B cell (primary cell): ENCODE measurements around the gene RANBP10. TPM values are rescaled to one million over a fixed set of nuclear protein-coding genes. Genes with fewer than 3 reads are reported as not detected.
"Not testable (repeated sequence)": the region's sequence is repeated elsewhere in the genome, so short reads cannot be mapped to it uniquely, and the experiment has no call there.

Experiments
- ATAC-seq: fragments of 200-7000 bp; cut with Tn5 transposase; one replicate; pipeline ENCODE4 v1.10.0; 2021; ENCODE audit warnings: low read depth, mild to moderate bottlenecking, moderate number of reproducible peaks, moderate library complexity
- CTCF ChIA-PET: fragments of 350-600 bp; sonication (Branson Sonifier 250); formaldehyde crosslinking; loops from one replicate; lab custom pipeline; 2021; ENCODE audit warnings: antibody characterized with exemption, inconsistent platforms; lab: Charles Lee
- POLR2A ChIA-PET: fragments of 350-600 bp; sonication (Branson Sonifier 250); formaldehyde crosslinking; loops from one replicate; lab custom pipeline; 2021; ENCODE audit warnings: antibody characterized with exemption; lab: Charles Lee
- DNase-seq: peaks from one replicate; pipeline ENCODE4 v3.0.0; 2013
- H2AFZ ChIP-seq: 2 replicates; pipeline ENCODE4 v1.6.1; 2012; ENCODE audit warnings: mild to moderate bottlenecking, low read depth, low read length; ENCODE audit not compliant: insufficient read depth, poor library complexity, severe bottlenecking
- H3K27ac ChIP-seq, 2 donors: 1 replicate in 1 of 2; 2 replicates in 1 of 2; pipeline ENCODE4 v1.5.1; 2012 to 2013; ENCODE audit warnings: low read length in 2 of 2, mild to moderate bottlenecking in 2 of 2, moderate library complexity in 1 of 2
- H3K27me3 ChIP-seq, 4 experiments: fragments of 200-600 bp in 1 of 4; sonication (generic) in 1 of 4; replicated peaks in 1 of 4; 1 replicate in 2 of 4; 2 replicates in 2 of 4; pipeline versions ENCODE4 v1.6.1 to v1.7.0; 2013 to 2016; ENCODE audit warnings: low read length in 3 of 4, mild to moderate bottlenecking in 2 of 4, mixed read lengths in 1 of 4, moderate library complexity in 1 of 4; ENCODE audit not compliant: insufficient read depth in 4 of 4, control insufficient read depth in 3 of 4; ENCODE audit errors: control extremely low read depth in 1 of 4
- H3K36me3 ChIP-seq, 2 experiments: replicated peaks in 1 of 2; 1 replicate in 1 of 2; 2 replicates in 1 of 2; pipeline versions ENCODE4 v1.6.1 to v1.7.1; 2013; ENCODE audit warnings: low read length in 1 of 2; ENCODE audit not compliant: insufficient read depth in 2 of 2, control insufficient read depth in 1 of 2; ENCODE audit errors: control extremely low read depth in 1 of 2, extremely low read depth in 1 of 2
- H3K4me1 ChIP-seq, 2 donors: fragments of 200-600 bp in 1 of 2; sonication (generic) in 1 of 2; 1 replicate in 1 of 2; 2 replicates in 1 of 2; pipeline versions ENCODE4 v1.5.1 to v1.6.1; 2013 to 2017; ENCODE audit warnings: low read length in 2 of 2; ENCODE audit not compliant: control insufficient read depth in 2 of 2, insufficient read depth in 2 of 2
- H3K4me2 ChIP-seq: replicated peaks from 2 replicates; pipeline ENCODE3; 2012; ENCODE audit warnings: mild to moderate bottlenecking, low read depth, low read length; ENCODE audit not compliant: poor library complexity, severe bottlenecking
- H3K4me3 ChIP-seq, 5 experiments: fragments of 200-600 bp in 1 of 5; sonication (generic) in 1 of 5; 1 replicate in 3 of 5; 2 replicates in 2 of 5; pipeline versions ENCODE4 v1.5.1 to v1.7.0; 2011 to 2016; ENCODE audit warnings: low read length in 4 of 5, mild to moderate bottlenecking in 4 of 5, low read depth in 2 of 5, control low read depth in 1 of 5, moderate library complexity in 1 of 5; ENCODE audit not compliant: insufficient read depth in 1 of 5; ENCODE audit errors: control extremely low read depth in 1 of 5, extremely low read depth in 1 of 5
- H3K79me2 ChIP-seq: fragments of 200-600 bp; sonication (generic); one replicate; pipeline ENCODE4 v1.6.0; 2016; ENCODE audit warnings: low read length; ENCODE audit not compliant: control insufficient read depth, insufficient read depth
- H3K9ac ChIP-seq: fragments of 200-600 bp; sonication (generic); 2 replicates; pipeline ENCODE4 v1.6.1; 2017; ENCODE audit warnings: mild to moderate bottlenecking, low read length, moderate library complexity
- H3K9me3 ChIP-seq, 3 donors: one replicate each; pipeline versions ENCODE4 v1.6.1 to v1.7.1; 2013; ENCODE audit warnings: low read length in 2 of 3; ENCODE audit not compliant: control insufficient read depth in 2 of 3, insufficient read depth in 1 of 3; ENCODE audit errors: control extremely low read depth in 1 of 3
- H4K20me1 ChIP-seq: 2 replicates; pipeline ENCODE4 v1.6.0; 2012; ENCODE audit warnings: mild to moderate bottlenecking, low read length; ENCODE audit not compliant: insufficient read depth, control insufficient read depth, poor library complexity, severe bottlenecking
- H3K27ac Mint-ChIP-seq: one replicate; pipeline ENCODE4 v1.8.0; 2021; ENCODE audit warnings: mixed read lengths
- H3K27me3 Mint-ChIP-seq: one replicate; pipeline ENCODE4 v1.8.0; 2021; ENCODE audit warnings: mixed read lengths
- H3K4me1 Mint-ChIP-seq: one replicate; pipeline ENCODE4 v1.8.0; 2021; ENCODE audit warnings: mixed read lengths
- H3K4me3 Mint-ChIP-seq: one replicate; pipeline ENCODE4 v1.8.0; 2021; ENCODE audit warnings: mixed read lengths
- H3K9me3 Mint-ChIP-seq: one replicate; pipeline ENCODE4 v1.8.0; 2022; ENCODE audit warnings: mixed read lengths; ENCODE audit not compliant: insufficient read depth
- EZH2 ChIP-seq: IDR thresholded peaks from 2 replicates; pipeline ENCODE4 v1.6.1; 2012; ENCODE audit warnings: borderline replicate concordance, low read depth, mild to moderate bottlenecking, moderate library complexity, low read length; ENCODE audit not compliant: insufficient read depth, poor library complexity, severe bottlenecking
- WGBS: methylation state at CpG from one replicate; pipeline ENCODE4 v1.1.5; 2013; ENCODE audit warnings: missing lambda C conversion rate; ENCODE audit not compliant: insufficient coverage; 5-methylcytosine and 5-hydroxymethylcytosine counted together
- intact Hi-C: fragments of 100-400 bp; cut with micrococcal nuclease; formaldehyde crosslinking; loops from one replicate; pipeline ENCODE4 v1.10.0; 2022
- polyA plus RNA-seq: library from polyadenylated mRNA; depleted of rRNA; stranded (reverse); fragments of >200 nt; gene quantifications from 2 replicates; pipeline ENCODE4 v1.2.3, GENCODE V29; 2012
- total RNA-seq, 2 donors: library from RNA; stranded (reverse); fragments of 120-200 nt in 1 of 2; gene quantifications; 1 replicate in 1 of 2; 2 replicates in 1 of 2; pipeline versions ENCODE4 v1.2.3 to v1.2.4, GENCODE V29; 2013 to 2022
- TF ChIP-seq, protein P1 (sequence below): fragments of 200-600 bp; IDR thresholded peaks from one replicate; pipeline ENCODE4 v1.8.0; 2022; ENCODE audit warnings: antibody characterized with exemption, mild to moderate bottlenecking

RANBP10 gene
- total and polyA plus RNA-seq, 2 donors (not counting 1 experiment from before 2014, with no cell fraction given), result 29.0 to 32.2 TPM

DNA sequence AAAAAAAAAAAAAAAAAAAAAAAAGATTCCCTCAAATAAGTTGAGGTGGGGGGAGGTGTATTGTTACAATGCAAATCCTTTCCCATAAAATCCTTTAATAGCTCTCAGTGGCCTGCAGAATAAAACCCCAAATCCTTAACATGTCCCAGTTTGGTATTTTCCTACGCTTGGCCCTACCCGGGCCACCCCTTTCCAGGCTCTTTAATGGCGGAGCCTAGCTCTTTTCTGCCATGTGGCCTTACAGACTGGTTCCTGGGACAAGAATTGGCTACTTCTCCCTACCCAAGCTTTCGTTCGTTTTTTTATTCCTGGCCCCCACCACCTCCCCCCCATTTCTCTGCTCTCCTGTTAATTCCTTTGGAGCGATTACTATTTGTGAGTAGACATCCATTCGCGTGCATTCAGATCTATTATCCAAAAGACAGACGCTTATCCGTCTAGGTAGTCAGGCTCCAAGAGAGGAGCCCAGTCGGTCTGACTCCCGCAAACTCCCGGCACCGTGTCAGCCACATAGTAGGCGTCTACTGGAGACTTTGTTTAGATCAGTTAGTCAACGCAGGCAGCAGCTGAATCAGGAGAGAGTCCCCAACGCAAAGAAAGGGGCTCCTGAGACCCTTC, 34.9 kb upstream of the RANBP10 start:
- ChIA-PET POLR2A (interaction anchor here (0.6 kb wide), 1 partner anchor 1485 kb away, joined by 6 read pairs; no protein-coding TSS in a partner anchor), CTCF (interaction anchor here (0.6 to 2.6 kb wide), 6 partner anchors 25 to 212 kb away, joined by 3 to 20 read pairs (median 4); no protein-coding TSS in a partner anchor)
- TF ChIP-seq, protein P1, sequence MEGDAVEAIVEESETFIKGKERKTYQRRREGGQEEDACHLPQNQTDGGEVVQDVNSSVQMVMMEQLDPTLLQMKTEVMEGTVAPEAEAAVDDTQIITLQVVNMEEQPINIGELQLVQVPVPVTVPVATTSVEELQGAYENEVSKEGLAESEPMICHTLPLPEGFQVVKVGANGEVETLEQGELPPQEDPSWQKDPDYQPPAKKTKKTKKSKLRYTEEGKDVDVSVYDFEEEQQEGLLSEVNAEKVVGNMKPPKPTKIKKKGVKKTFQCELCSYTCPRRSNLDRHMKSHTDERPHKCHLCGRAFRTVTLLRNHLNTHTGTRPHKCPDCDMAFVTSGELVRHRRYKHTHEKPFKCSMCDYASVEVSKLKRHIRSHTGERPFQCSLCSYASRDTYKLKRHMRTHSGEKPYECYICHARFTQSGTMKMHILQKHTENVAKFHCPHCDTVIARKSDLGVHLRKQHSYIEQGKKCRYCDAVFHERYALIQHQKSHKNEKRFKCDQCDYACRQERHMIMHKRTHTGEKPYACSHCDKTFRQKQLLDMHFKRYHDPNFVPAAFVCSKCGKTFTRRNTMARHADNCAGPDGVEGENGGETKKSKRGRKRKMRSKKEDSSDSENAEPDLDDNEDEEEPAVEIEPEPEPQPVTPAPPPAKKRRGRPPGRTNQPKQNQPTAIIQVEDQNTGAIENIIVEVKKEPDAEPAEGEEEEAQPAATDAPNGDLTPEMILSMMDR, result no peak
- TF ChIP-seq EZH2, result no peak
- peak overlapping the region in 2 of 5 experiments; percentile 74 to 91 for H3K4me3 ChIP-seq
- H3K27me3 ChIP-seq, result no peaks in the 10 kb centered on the region
- no peaks in the 10 kb centered on the region for H3K27me3 Mint-ChIP-seq
- peaks cover 15% of the 10 kb centered on the region for H4K20me1 ChIP-seq
- peaks cover 0 to 5% (median 0%) of the 10 kb centered on the region in 3 donors for H3K9me3 ChIP-seq
- H3K27ac ChIP-seq, result peak overlapping the region; percentile 87 to 96
- peaks cover 22% of the 10 kb centered on the region for H3K79me2 ChIP-seq
- peak overlapping the region; percentile 98 for H3K27ac Mint-ChIP-seq
- no peaks in the 10 kb centered on the region for H3K9me3 Mint-ChIP-seq
- H3K36me3 ChIP-seq, result no peaks in the 10 kb centered on the region
- peak overlapping the region; percentile 97 for H3K4me2 ChIP-seq
- H3K4me1 ChIP-seq, result peaks cover 31 to 41% of the 10 kb centered on the region in 2 donors
- peak overlapping the region; percentile 83 for H3K9ac ChIP-seq
- intact Hi-C loops, result loop anchor here (1.0 to 10.0 kb wide), 2 partner anchors 25 to 1087 kb away; partner anchors contain the start of gene DYNC1LI2
- ATAC-seq (no peak), DNase-seq (no peak)
- peak overlapping the region; percentile 96 for H3K4me3 Mint-ChIP-seq
- 78% methylated on average over 17 of the region's 17 CpGs for WGBS
- peaks cover 36% of the 10 kb centered on the region for H3K4me1 Mint-ChIP-seq
- H2AFZ ChIP-seq, result peak overlapping the region; percentile 99

DNA sequence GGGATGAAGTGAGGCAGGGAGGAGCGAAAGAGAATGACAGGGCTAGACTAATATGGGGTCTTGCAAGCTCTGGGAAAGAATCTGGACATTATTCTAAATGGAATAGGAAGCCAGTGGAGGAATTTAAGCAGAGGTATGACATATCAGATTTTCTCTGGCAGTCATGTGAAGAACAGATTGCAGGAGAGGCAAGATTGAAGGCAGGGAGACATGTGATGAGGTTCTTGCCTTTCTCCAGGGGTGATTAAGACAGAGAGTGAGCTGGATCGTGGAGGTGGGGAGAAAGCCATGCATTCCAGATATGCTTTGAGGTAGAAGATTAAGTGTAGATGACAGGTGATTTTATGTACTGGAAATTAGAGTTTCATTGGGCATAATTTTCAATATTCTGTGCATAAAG, 31.5 kb upstream of the RANBP10 start:
- H3K27ac Mint-ChIP-seq, result no peak overlapping the region
- WGBS, result 79% methylated on average over 2 of the region's 2 CpGs
- H3K4me2 ChIP-seq, result no peak overlapping the region
- peaks cover 14% of the 10 kb centered on the region for H3K79me2 ChIP-seq
- TF ChIP-seq EZH2, result no peak
- TF ChIP-seq, protein P1, result no peak
- H3K27me3 Mint-ChIP-seq, result no peaks in the 10 kb centered on the region
- H3K27me3 ChIP-seq, result no peaks in the 10 kb centered on the region
- H3K27ac ChIP-seq, result no peak overlapping the region
- H3K9me3 ChIP-seq, result peaks cover 0 to 2% (median 0%) of the 10 kb centered on the region in 3 donors
- H3K4me1 ChIP-seq, result peaks cover 15 to 20% of the 10 kb centered on the region in 2 donors
- H3K36me3 ChIP-seq, result no peaks in the 10 kb centered on the region
- H4K20me1 ChIP-seq, result no peaks in the 10 kb centered on the region
- H2AFZ ChIP-seq, result no peak overlapping the region
- H3K4me3 ChIP-seq, result no peak overlapping the region
- DNase-seq, result no peak
- no peak overlapping the region for H3K9ac ChIP-seq
- intact Hi-C loops, result no loop called here
- H3K4me3 Mint-ChIP-seq, result no peak overlapping the region
- H3K9me3 Mint-ChIP-seq, result no peaks in the 10 kb centered on the region
- POLR2A ChIA-PET, result interaction anchor here (0.7 kb wide), 2 partner anchors 21 to 101 kb away, joined by 3 read pairs; no protein-coding TSS in a partner anchor
- H3K4me1 Mint-ChIP-seq, result peaks cover 18% of the 10 kb centered on the region
- CTCF ChIA-PET, result interaction anchor here (0.9 to 1.4 kb wide), 2 partner anchors 21 to 358 kb away, joined by 3 to 9 read pairs; no protein-coding TSS in a partner anchor
- ATAC-seq, result no peak

DNA sequence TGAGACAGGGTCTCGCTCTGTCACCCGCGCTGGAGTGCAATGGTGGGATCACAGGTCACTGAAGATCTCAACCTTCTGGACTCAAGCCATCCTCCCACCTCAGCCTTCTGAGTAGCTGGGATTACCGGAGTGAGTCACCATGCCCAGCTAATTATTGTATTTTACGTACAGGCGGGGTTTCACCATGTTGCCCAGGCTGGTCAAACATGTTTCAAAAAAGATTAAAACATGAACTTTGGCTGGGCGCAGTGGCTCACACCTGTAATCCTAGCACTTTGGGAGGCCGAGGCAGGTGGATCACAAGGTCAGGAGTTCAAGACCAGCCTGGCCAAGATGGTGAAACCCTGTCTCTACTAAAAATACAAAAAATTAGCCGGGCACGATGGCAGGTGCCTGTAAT, 30.8 kb upstream of the RANBP10 start:
- H3K36me3 ChIP-seq, H3K4me3 Mint-ChIP-seq, H4K20me1 ChIP-seq, intact Hi-C loops, H3K9me3 ChIP-seq, H3K4me2 ChIP-seq, H3K9me3 Mint-ChIP-seq, H3K27me3 Mint-ChIP-seq, H2AFZ ChIP-seq, H3K27me3 ChIP-seq, H3K27ac ChIP-seq, H3K9ac ChIP-seq, H3K4me3 ChIP-seq, H3K27ac Mint-ChIP-seq, DNase-seq, ATAC-seq: not testable (repeated sequence)
- POLR2A ChIA-PET, result interaction anchor here (0.7 kb wide), 1 partner anchor 102 kb away, joined by 3 read pairs; no protein-coding TSS in a partner anchor
- CTCF ChIA-PET, result interaction anchor here (0.9 to 1.4 kb wide), 2 partner anchors 21 to 358 kb away, joined by 3 to 9 read pairs; no protein-coding TSS in a partner anchor
- Histone ChIP-seq H3K79me2 (peaks cover 16% of the 10 kb centered on the region), H3K4me1 (peaks cover 16 to 21% of the 10 kb centered on the region in 2 donors)
- 83% methylated on average over 8 of the region's 10 CpGs for WGBS
- peaks cover 21% of the 10 kb centered on the region for H3K4me1 Mint-ChIP-seq
